ENCODE data around the gene GARIN3. TPM values are rescaled to one million over a fixed set of nuclear protein-coding genes. Genes with fewer than 3 reads are reported as not detected.

The GARIN3 gene
- polyA plus RNA-seq, 1 of the 3 experiments (the other 2 are of a cell fraction), result not detected

GRCh38 chr5:157157293-157157891, 8.7 kb downstream of the GARIN3 start:
- Histone ChIP-seq H3K9me3 (no peaks in the 10 kb centered on the region), H3K4me3 (ENCODE audit: low read depth in 2 of 2, low read length in 1 of 2) (no peak overlapping the region), H3K9ac (no peak overlapping the region), H3K4me2 (no peak overlapping the region), H3K27me3 (ENCODE audit: insufficient read depth) (peaks cover 12% of the 10 kb centered on the region; the same call in 1 of the 2 replicates), H3K9me2 (no peaks in the 10 kb centered on the region), H3K36me3 (replicated peaks in 1 of 2; ENCODE audit: control insufficient read depth in 1 of 2, insufficient read depth in 2 of 2, low read length in 1 of 2) (no peaks in the 10 kb centered on the region), H4K20me1 (ENCODE audit: insufficient read depth) (no peaks in the 10 kb centered on the region), H3K27ac (ENCODE audit: low read depth in 2 of 2, low read length in 1 of 2) (no peak overlapping the region), H3F3A (replicated peaks; ENCODE audit: insufficient read depth) (no peaks in the 10 kb centered on the region), H3K4me1 (ENCODE audit: control insufficient read depth in 1 of 2, insufficient read depth in 2 of 2, low read depth in 1 of 2, low read length in 1 of 2) (no peaks in the 10 kb centered on the region), H2AFZ (ENCODE audit: low read depth) (no peak overlapping the region), H3K79me2 (ENCODE audit: insufficient read depth) (no peaks in the 10 kb centered on the region)
- POLR2A ChIA-PET, result interaction anchor here (0.7 kb wide), 1 partner anchor 217 kb away, joined by 3 read pairs; no protein-coding TSS in a partner anchor
- CTCF ChIA-PET, result interaction anchor here (0.6 to 2.0 kb wide), 2 partner anchors 9 to 15 kb away, joined by 3 to 6 read pairs; no protein-coding TSS in a partner anchor
- no peak for DNase-seq
- WGBS (ENCODE audit: low lambda C conversion rate), result 77% methylated on average over 1 of the region's 1 CpG
- TF ChIP-seq SMC3 (IDR thresholded peaks at IDR 0.05; ENCODE audit: low read depth, low read length), result no peak
- no peak for TF ChIP-seq GABPA (IDR thresholded peaks at IDR 0.05; ENCODE audit: low read depth)
- no peak for TF ChIP-seq RAD21 (IDR thresholded peaks at IDR 0.05; ENCODE audit: low read length)
- no peak for TF ChIP-seq SIN3A (IDR thresholded peaks at IDR 0.05; ENCODE audit: borderline replicate concordance, low read depth, low read length)
- no peak for TF ChIP-seq RXRA (IDR thresholded peaks at IDR 0.05; ENCODE audit: borderline replicate concordance, low read depth)
- no peak for TF ChIP-seq USF2 (IDR thresholded peaks at IDR 0.05; ENCODE audit: borderline replicate concordance, low read depth, low read length)
- no peak for TF ChIP-seq RFX5 (IDR thresholded peaks at IDR 0.05; ENCODE audit: low read length)
- no peak for TF ChIP-seq POLR2AphosphoS5 (IDR thresholded peaks at IDR 0.05; ENCODE audit: low read depth, low read length)
- TF ChIP-seq ZBTB33 (IDR thresholded peaks at IDR 0.05; ENCODE audit: borderline replicate concordance, low read depth), result no peak
- no peak for TF ChIP-seq EP300 (IDR thresholded peaks at IDR 0.05; ENCODE audit: borderline replicate concordance in 1 of 2, low read depth in 1 of 2, low read length in 1 of 2)
- no peak for TF ChIP-seq USF1 (IDR thresholded peaks at IDR 0.05; ENCODE audit: borderline replicate concordance, low read depth)
- TF ChIP-seq ELF1 (IDR thresholded peaks at IDR 0.05), result no peak
- TF ChIP-seq IRF3 (IDR thresholded peaks at IDR 0.05; ENCODE audit: low read depth, low read length), result no peak
- no peak for TF ChIP-seq REST (IDR thresholded peaks at IDR 0.05; ENCODE audit: low read depth, low read length)
